WTC11 (cell line): Measurements from ENCODE around the gene FTCDNL1.

Experiments used
- CTCF ChIP-seq: fragments of 200-600 bp; IDR thresholded peaks from 2 replicates; pipeline ENCODE4 v1.8.0; 2022; ENCODE audit warnings: antibody characterized with exemption
- FOXJ3 ChIP-seq: sonication (generic); formaldehyde crosslinking; IDR thresholded peaks from 2 replicates; pipeline ENCODE4 v1.9.0; 2021; ENCODE audit warnings: missing genetic modification reagents, mild to moderate bottlenecking, borderline replicate concordance
- JUN ChIP-seq: sonication (generic); formaldehyde crosslinking; IDR thresholded peaks from 2 replicates; pipeline ENCODE4 v1.8.0; 2023; ENCODE audit warnings: mild to moderate bottlenecking, missing genetic modification reagents
- NFE2L1 ChIP-seq: sonication (generic); formaldehyde crosslinking; IDR thresholded peaks from 2 replicates; pipeline ENCODE4 v1.8.1; 2023; ENCODE audit warnings: missing genetic modification reagents
- NR2C2 ChIP-seq: sonication (generic); formaldehyde crosslinking; IDR thresholded peaks from 2 replicates; pipeline ENCODE4 v1.8.0; 2022; ENCODE audit warnings: mild to moderate bottlenecking, missing genetic modification reagents
- SOX15 ChIP-seq: fragments of 250-450 bp; sonication (Bioruptor Pico); IDR thresholded peaks from 2 replicates; pipeline ENCODE4 v1.9.0; 2021; ENCODE audit warnings: mild to moderate bottlenecking
- SP1 ChIP-seq: sonication (generic); formaldehyde crosslinking; conservative IDR thresholded peaks from 2 replicates; pipeline ENCODE4 v1.8.1; 2022; ENCODE audit warnings: missing genetic modification reagents
- ZNF219 ChIP-seq: sonication (generic); formaldehyde crosslinking; IDR thresholded peaks from 2 replicates; pipeline ENCODE4 v1.8.0; 2023; ENCODE audit warnings: missing genetic modification reagents, mild to moderate bottlenecking, borderline replicate concordance
- ZNF423 ChIP-seq: fragments of 250-450 bp; sonication (Bioruptor Pico); IDR thresholded peaks from 2 replicates; pipeline ENCODE4 v2.1.2; 2022; ENCODE audit warnings: mild to moderate bottlenecking, moderate library complexity
- ZNF671 ChIP-seq: fragments of 250-450 bp; sonication (Bioruptor Pico); IDR thresholded peaks from 2 replicates; pipeline ENCODE4 v1.8.0; 2021; ENCODE audit warnings: mild to moderate bottlenecking

GRCh38 chr2:199716807-199717586 lies 134.0 kb downstream of the FTCDNL1 start:
- TF ChIP-seq ZNF671 (CRISPR knock-in tag), result no peak
- TF ChIP-seq CTCF, result no peak
- TF ChIP-seq FOXJ3 (CRISPR knock-in tag), result no peak
- no peak for TF ChIP-seq SOX15 (CRISPR knock-in tag)
- no peak for TF ChIP-seq JUN (CRISPR knock-in tag)
- TF ChIP-seq ZNF423 (CRISPR knock-in tag), result no peak
- no peak for TF ChIP-seq ZNF219 (CRISPR knock-in tag)
- no peak for TF ChIP-seq SP1 (CRISPR knock-in tag)
- no peak for TF ChIP-seq NFE2L1 (CRISPR knock-in tag)
- TF ChIP-seq NR2C2 (CRISPR knock-in tag), result no peak
